Lower lobe of right lung (tissue), 2 donors: ENCODE measurements around the gene LTB4R2. TPM values are rescaled to one million over a fixed set of nuclear protein-coding genes. Genes with fewer than 3 reads are reported as not detected.

Source experiments
- ATAC-seq, 2 donors: fragments of 200-7000 bp; cut with Tn5 transposase; one replicate each; pipeline ENCODE4 v1.9.1; 2020 to 2022; ENCODE audit warnings: mild to moderate bottlenecking in 2 of 2, moderate library complexity in 2 of 2
- DNase-seq: peaks from one replicate; pipeline ENCODE4 v3.0.0-alpha.2; 2020
- H3K27ac ChIP-seq: fragments of 200-600 bp; one replicate; pipeline ENCODE4 v1.8.0; 2022
- H3K27me3 ChIP-seq: fragments of 200-600 bp; one replicate; pipeline ENCODE4 v1.8.0; 2022; ENCODE audit warnings: low read depth
- H3K36me3 ChIP-seq: fragments of 200-600 bp; one replicate; pipeline ENCODE4 v1.8.0; 2022; ENCODE audit warnings: mild to moderate bottlenecking
- H3K4me1 ChIP-seq: fragments of 200-600 bp; one replicate; pipeline ENCODE4 v1.8.0; 2022
- H3K4me3 ChIP-seq: fragments of 200-600 bp; one replicate; pipeline ENCODE4 v1.8.0; 2022; ENCODE audit warnings: mild to moderate bottlenecking
- H3K9me3 ChIP-seq: fragments of 200-600 bp; one replicate; pipeline ENCODE4 v1.8.0; 2022
- intact Hi-C: fragments of 100-400 bp; cut with DNase I; formaldehyde crosslinking; loops from one replicate; pipeline ENCODE4 v1.11.0; 2022
- total RNA-seq: library from RNA; stranded (reverse); fragmentation: NEBNext Ultra II Directional; extraction: Animal tissue kit (Norgen Biotek cat#: 25700); gene quantifications from one replicate; pipeline ENCODE4 v1.2.1, GENCODE V29; 2021
- TF ChIP-seq, protein P1 (sequence below): fragments of 200-600 bp; IDR thresholded peaks from one replicate; pipeline ENCODE4 v1.8.0; 2022; ENCODE audit warnings: antibody characterized with exemption, mild to moderate bottlenecking
- donor health status: DM: no; HTN: yes; CAD: no; lungs with severe emphysema.

The LTB4R2 gene
- total RNA-seq, 1 donor from 2014 or later: 5.9 TPM

DNA sequence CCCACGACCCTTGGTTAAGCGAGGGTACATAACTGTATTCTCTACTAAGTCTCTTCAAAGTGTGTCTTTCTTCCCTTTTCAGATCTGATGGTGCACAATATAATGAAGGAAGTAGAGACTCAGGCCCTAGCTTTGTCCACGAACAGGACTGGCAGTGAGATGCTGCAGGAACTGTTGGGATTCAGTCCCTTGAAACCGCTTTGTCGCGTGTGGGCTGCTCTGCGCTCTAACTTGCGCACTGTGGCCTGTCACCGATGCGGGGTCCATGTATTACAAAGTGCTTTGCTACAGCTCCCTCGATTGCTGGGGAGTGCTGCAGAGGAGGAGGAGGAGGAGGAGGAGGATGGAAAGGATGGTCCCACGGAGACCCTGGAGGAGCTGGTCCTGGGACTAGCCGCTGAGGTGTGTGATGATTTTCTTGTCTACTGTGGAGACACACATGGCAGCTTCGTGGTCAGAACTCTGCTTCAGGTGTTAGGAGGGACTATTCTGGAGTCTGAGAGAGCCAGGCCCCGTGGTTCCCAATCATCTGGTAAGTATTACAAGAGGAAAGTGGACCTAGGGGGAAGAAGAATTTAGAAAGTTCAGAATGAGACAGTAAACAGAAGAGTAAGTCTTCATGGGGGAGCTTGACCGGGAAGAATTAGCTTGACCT is 9.5 kb upstream of the LTB4R2 start:
- Histone ChIP-seq H3K4me3 (peak overlapping the region; percentile 99), H3K9me3 (no peaks in the 10 kb centered on the region), H3K36me3 (peaks cover 57% of the 10 kb centered on the region), H3K27me3 (no peaks in the 10 kb centered on the region), H3K4me1 (peaks cover 31% of the 10 kb centered on the region), H3K27ac (peak overlapping the region; percentile 92)
- TF ChIP-seq, protein P1, sequence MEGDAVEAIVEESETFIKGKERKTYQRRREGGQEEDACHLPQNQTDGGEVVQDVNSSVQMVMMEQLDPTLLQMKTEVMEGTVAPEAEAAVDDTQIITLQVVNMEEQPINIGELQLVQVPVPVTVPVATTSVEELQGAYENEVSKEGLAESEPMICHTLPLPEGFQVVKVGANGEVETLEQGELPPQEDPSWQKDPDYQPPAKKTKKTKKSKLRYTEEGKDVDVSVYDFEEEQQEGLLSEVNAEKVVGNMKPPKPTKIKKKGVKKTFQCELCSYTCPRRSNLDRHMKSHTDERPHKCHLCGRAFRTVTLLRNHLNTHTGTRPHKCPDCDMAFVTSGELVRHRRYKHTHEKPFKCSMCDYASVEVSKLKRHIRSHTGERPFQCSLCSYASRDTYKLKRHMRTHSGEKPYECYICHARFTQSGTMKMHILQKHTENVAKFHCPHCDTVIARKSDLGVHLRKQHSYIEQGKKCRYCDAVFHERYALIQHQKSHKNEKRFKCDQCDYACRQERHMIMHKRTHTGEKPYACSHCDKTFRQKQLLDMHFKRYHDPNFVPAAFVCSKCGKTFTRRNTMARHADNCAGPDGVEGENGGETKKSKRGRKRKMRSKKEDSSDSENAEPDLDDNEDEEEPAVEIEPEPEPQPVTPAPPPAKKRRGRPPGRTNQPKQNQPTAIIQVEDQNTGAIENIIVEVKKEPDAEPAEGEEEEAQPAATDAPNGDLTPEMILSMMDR: no peak
- no peak for ATAC-seq
- DNase-seq: no peak
- intact Hi-C loops: no loop called here

DNA sequence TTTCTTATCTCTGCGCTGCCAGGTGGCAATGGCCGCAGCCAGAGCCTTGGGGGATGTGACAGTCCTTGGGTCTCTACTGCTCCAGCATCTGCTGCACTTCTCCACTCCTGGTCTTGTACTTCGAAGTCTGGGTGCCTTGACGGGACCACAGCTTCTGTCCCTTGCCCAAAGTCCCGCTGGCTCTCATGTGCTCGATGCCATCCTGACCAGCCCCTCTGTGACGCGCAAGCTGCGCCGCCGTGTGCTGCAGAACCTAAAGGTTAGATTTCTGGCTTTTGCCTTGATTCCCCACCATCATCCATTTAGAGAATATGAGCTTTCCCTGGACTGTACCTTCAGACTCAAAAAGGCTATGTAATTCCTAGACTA is 5.9 kb upstream of the LTB4R2 start:
- H3K36me3 ChIP-seq: peaks cover 66% of the 10 kb centered on the region
- DNase-seq: no peak

DNA sequence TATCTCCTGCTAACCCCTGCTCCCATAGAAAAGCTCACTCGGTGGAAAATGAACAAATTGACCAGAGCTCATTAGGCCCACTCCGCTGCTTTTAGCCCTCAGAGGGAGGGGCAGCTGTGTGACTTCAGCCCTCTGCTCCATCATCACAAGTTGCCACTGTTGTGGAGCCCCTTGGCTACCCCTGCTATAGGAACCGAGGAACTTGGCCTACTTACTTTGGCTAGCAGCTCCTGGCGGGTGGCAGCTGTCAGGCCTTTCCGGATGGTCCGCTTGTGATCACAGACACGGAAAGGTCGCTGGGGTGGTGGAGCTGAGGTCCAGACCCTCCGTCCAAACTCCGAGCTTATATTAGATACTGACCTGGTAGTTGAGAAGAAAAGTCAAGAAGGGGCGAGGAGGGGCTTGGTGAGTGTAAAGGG is 2.8 kb upstream of the LTB4R2 start:
- DNase-seq (no peak), ATAC-seq (no peak)
- Histone ChIP-seq H3K4me3 (no peak overlapping the region), H3K9me3 (no peaks in the 10 kb centered on the region), H3K36me3 (peaks cover 55% of the 10 kb centered on the region), H3K27ac (no peak overlapping the region), H3K4me1 (peaks cover 37% of the 10 kb centered on the region), H3K27me3 (no peaks in the 10 kb centered on the region)
- intact Hi-C loops: no loop called here
- TF ChIP-seq, protein P1: no peak

More for the DNA sequence above, 5.9 kb upstream of the LTB4R2 start:
- intact Hi-C loops: no loop called here
- TF ChIP-seq, protein P1: no peak
- no peaks in the 10 kb centered on the region for H3K9me3 ChIP-seq
- no peaks in the 10 kb centered on the region for H3K27me3 ChIP-seq
- no peak overlapping the region for H3K4me3 ChIP-seq
- ATAC-seq: no peak
- H3K27ac ChIP-seq: no peak overlapping the region
- peaks cover 22% of the 10 kb centered on the region for H3K4me1 ChIP-seq

DNA sequence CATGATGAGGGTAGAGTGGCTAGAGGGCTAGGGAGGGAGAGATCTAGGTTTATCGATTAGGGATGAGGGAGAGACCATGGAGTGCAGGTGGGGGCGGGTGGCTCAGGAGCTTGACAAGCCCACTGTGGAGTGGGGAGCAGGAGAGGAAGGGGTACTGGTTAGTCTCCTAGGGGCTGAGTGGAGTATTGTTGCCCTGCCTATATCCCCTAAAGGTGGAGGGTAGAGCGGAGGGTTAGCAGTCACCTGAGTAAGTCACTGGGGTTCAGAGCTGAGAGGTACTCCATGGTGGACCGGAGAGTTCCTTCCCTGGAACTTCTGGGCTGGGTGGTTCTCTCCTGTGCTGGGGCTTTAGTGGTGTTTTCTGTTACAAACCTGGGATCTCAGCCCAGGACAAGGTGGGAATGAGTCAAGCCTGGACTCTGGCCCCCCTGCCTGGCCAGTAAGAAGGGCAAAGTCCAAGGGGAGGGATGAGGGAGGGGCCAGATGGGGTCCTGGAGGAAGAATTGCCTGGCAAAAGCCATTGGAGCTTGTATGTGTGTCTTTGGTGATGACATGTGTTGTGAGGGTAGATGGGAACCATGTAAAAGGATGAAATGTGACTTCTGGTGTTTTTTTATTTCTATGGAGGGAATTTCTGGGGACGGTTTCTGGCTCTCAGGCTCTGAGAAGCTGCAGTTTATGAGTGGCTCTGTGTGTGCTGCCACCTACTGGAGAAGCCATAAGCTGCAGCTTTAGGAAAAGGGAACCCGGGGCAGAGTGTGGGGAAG is 2.2 kb upstream of the LTB4R2 start, which contains the start of gene CIDEB:
Gene CIDEB (minus strand): TSS at position 403 of the 767 bp plus-strand sequence. CDS start 119 bp downstream, at position 284.
- peaks cover 49% of the 10 kb centered on the region for H3K36me3 ChIP-seq
- no peak within 1 kb of the TSS for H3K27ac ChIP-seq
- ATAC-seq (peak; percentile 24 to 51), DNase-seq (peak; percentile 65)
- H3K4me3 ChIP-seq: no peak within 1 kb of the TSS
- H3K9me3 ChIP-seq: no peaks in the 10 kb centered on the region
- intact Hi-C loops: no loop called here
- H3K4me1 ChIP-seq: peaks cover 43% of the 10 kb centered on the region
- TF ChIP-seq, protein P1: peak; percentile 93
- no peaks in the 10 kb centered on the region for H3K27me3 ChIP-seq

DNA sequence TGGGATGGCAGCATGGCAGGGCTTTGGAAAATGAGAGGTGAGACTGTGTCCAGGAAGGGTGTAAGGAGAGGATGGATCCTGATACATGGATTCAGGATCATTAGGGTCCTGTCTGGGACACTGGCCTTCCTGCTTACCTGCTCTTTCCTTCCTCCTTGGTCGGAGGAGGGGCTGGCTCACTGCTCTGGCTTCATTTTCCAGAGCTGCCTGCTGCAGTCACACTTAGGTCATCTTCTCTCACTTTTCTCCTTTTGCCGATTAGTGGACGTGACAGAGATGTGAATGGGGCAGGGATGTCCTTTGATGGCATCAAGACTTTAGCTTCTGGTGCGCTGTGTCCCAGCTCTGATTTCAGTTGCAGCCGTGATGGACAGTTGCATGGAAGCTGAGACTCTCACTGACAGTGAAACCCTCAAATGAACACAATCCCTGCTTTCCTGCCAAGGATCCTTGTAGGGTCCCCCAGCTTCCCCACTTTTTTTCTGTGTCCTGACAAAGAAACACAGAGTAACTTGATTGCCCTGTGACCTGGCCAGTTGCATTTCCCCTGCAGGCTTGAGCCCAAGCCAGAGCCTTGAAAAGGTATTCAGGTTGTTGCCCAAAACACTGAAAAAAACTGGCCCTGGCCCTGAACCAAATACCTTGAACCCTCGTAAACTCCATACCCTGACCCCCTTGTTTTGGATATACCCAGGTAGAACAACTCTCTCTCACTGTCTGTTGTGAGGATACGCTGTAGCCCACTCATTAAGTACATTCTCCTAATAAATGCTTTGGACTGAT is 1.4 kb upstream of the LTB4R2 start:
- intact Hi-C loops: no loop called here
- Histone ChIP-seq H3K27me3 (no peaks in the 10 kb centered on the region), H3K27ac (no peak overlapping the region), H3K4me1 (peaks cover 51% of the 10 kb centered on the region), H3K4me3 (no peak overlapping the region), H3K36me3 (peaks cover 42% of the 10 kb centered on the region), H3K9me3 (no peaks in the 10 kb centered on the region)
- peak; percentile 3 for DNase-seq
- no peak for ATAC-seq
- TF ChIP-seq, protein P1: no peak
